ENCODE results near the gene CAST.
A peak's percentile ranks its signal among the peaks of the same experiment; 100 is the strongest.
"Not testable (repeated sequence)": the region's sequence is repeated elsewhere in the genome, so short reads cannot be mapped to it uniquely, and the experiment has no call there.

Gene CAST

GRCh38 chr5:96661855-96662724 lies at the start of gene CAST:
CAST (plus strand) TSS chr5:96662376; CDS start chr5:96662423, 47 bp downstream.
- H3K4me3 ChIP-seq (replicated peaks in 1 of 2; ENCODE audit: low read depth in 2 of 2, low read length in 2 of 2), result peak within 1 kb of the TSS; percentile 90 to 95
- DNase-seq (ENCODE audit: low read depth in 2 of 2), result peak; percentile 97
- TF ChIP-seq, protein P1, sequence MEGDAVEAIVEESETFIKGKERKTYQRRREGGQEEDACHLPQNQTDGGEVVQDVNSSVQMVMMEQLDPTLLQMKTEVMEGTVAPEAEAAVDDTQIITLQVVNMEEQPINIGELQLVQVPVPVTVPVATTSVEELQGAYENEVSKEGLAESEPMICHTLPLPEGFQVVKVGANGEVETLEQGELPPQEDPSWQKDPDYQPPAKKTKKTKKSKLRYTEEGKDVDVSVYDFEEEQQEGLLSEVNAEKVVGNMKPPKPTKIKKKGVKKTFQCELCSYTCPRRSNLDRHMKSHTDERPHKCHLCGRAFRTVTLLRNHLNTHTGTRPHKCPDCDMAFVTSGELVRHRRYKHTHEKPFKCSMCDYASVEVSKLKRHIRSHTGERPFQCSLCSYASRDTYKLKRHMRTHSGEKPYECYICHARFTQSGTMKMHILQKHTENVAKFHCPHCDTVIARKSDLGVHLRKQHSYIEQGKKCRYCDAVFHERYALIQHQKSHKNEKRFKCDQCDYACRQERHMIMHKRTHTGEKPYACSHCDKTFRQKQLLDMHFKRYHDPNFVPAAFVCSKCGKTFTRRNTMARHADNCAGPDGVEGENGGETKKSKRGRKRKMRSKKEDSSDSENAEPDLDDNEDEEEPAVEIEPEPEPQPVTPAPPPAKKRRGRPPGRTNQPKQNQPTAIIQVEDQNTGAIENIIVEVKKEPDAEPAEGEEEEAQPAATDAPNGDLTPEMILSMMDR (IDR thresholded peaks at IDR 0.05; ENCODE audit: low read depth, low read length), result no peak

DNA sequence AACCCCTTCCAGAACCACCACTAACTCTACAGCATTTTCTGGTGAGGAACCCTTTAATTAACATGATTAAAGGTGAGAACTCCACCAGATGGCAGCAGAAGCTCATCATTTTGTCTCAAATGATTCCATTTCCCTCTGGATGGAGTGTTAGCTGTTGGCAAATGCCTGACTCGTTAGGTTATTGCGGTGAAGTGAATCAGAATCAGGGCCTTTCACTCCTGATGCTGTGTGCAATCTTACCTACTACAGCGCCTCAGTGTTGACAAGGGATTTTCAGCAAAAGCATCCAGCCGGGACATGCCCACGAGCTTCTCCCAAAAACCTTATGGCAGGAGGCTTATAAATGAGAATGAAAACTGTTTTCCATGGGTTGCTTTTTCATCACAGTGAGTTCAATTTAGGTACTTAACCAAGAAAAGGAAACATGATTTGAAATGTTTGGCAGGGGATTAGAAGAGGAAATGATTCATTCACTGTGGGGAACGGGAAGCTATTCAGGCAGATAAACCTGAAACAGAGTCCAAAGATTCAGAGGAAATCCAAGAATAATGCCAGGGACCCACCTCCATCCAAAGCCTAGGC lies 48.0 kb upstream of the CAST start:
- DNase-seq (ENCODE audit: low read depth in 2 of 2), result peak; percentile 90 to 97
- TF ChIP-seq, protein P1 (IDR thresholded peaks at IDR 0.05; ENCODE audit: low read depth, low read length), result peak; percentile 24
- peak overlapping the region; percentile 14 to 27 for H3K4me3 ChIP-seq (replicated peaks in 1 of 2; ENCODE audit: low read depth in 2 of 2, low read length in 2 of 2)

DNA sequence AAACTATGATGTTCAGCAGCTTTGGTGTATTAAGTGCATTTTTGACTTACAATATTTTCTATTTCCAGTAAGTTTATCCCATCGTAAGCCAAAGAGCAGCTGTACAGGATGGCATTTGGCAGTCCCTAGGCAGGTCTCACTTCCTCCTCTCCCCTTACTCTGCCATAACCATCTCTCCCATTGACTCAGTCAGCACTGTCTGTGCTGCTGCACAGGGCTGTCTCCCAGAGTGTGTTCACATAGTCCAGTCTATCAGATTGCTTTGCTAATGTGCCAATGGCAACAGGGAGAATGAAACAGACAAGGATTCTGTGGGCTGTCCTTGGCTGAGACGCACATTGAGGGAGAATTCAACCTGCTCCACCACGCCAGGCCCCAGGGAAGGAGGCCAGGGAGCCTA lies 47.0 kb upstream of the CAST start:
- no peak overlapping the region for H3K4me3 ChIP-seq (replicated peaks in 1 of 2; ENCODE audit: low read depth in 2 of 2, low read length in 2 of 2)
- no peak for DNase-seq (ENCODE audit: low read depth in 2 of 2)
- TF ChIP-seq, protein P1 (IDR thresholded peaks at IDR 0.05; ENCODE audit: low read depth, low read length), result no peak

DNA sequence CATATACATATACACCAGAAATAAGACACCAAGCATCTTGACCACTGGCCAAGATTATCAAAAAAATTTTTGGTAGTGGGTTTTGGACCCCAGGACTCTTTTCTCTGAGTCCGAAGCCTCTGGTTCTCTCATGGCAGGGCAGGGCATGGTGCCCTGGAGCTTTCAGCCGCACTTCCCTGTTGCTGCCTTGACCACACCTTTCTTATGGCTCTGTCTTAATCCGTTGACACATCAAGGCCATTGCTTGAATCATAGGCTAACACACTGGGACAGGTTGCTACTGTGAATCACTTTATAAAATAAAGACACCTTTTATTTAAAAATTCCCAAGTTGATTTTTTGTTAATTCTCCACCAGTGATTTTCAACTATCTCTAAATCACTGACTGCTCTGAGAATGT lies 45.4 kb upstream of the CAST start:
- H3K4me3 ChIP-seq (replicated peaks in 1 of 2; ENCODE audit: low read depth in 2 of 2, low read length in 2 of 2), result no peak overlapping the region
- no peak for DNase-seq (ENCODE audit: low read depth in 2 of 2)
- TF ChIP-seq, protein P1 (IDR thresholded peaks at IDR 0.05; ENCODE audit: low read depth, low read length), result no peak

DNA sequence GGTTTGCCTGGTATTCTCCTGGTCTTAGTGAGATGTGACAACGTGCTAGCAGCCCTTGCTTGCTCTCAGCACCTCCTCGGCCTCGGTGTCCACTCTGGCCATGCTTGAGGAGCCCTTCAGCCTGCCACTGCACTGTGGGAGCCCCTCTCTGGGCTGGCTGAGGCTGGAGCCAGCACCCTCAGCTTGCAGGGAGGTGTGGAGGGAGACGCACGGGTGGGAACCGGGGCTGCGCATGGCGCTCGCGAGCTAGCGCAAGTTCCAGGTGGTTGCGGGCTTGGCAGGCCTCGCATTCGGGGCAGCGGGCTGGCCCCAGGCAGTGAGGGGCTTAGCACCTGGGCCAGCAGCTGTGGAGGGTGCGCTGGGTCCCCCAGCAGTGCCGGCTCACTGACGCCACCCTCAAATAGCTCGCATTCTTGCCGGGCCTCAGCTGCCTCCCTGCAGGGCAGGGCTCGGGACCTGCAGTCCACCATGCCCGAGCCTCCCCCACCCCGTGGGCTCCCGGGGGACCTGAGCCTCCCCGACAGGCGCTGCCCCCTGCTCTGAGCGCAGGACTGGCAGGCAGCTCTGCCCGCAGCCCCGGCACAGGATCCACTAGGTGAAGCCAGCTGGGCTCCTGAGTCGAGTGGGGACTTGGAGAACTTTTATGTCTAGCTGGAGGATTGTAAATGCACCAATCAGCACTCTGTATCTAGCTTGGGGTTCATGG lies 43.7 kb upstream of the CAST start:
- H3K4me3 ChIP-seq (replicated peaks in 1 of 2; ENCODE audit: low read depth in 2 of 2, low read length in 2 of 2); DNase-seq (ENCODE audit: low read depth in 2 of 2): not testable (repeated sequence)

- TF ChIP-seq, protein P1 (IDR thresholded peaks at IDR 0.05; ENCODE audit: low read depth, low read length), result no peak
- H3K4me3 ChIP-seq (replicated peaks in 1 of 2; ENCODE audit: low read depth in 2 of 2, low read length in 2 of 2), result no peak overlapping the region
- no peak for DNase-seq (ENCODE audit: low read depth in 2 of 2)
Measured at GRCh38 chr5:96619946-96620345, 42.2 kb upstream of the CAST start.

DNA sequence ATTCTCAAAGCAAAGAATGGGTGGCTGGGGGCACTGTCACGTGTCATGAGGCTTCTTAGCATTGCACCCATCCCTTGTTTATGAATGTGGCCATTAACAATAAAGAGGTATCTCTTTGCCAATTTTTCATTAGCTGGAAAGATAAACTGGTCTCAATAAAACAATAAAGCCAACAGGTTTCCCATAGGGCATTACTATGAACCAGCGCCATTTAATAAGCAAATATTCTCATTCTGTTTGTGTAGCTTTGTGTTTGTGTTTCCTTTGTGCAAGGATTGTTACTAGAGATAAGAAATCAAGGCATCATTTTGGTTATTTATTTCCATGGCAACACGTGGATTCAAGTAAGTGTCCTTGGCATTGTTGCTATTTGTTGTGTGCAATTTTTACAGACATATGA lies 37.6 kb upstream of the CAST start:
- TF ChIP-seq, protein P1 (IDR thresholded peaks at IDR 0.05; ENCODE audit: low read depth, low read length), result no peak
- no peak for DNase-seq (ENCODE audit: low read depth in 2 of 2)
- H3K4me3 ChIP-seq (replicated peaks in 1 of 2; ENCODE audit: low read depth in 2 of 2, low read length in 2 of 2), result no peak overlapping the region
